GM18868 (cell line): Measurements from ENCODE around the gene VTN.

Experiments
- ATAC-seq: cut with Tn5 transposase; IDR thresholded peaks from one replicate; pipeline ENCODE4 v1.9.1; 2021; ENCODE audit warnings: mild to moderate bottlenecking, moderate library complexity; ENCODE audit not compliant: unreplicated experiment

The VTN gene

DNA sequence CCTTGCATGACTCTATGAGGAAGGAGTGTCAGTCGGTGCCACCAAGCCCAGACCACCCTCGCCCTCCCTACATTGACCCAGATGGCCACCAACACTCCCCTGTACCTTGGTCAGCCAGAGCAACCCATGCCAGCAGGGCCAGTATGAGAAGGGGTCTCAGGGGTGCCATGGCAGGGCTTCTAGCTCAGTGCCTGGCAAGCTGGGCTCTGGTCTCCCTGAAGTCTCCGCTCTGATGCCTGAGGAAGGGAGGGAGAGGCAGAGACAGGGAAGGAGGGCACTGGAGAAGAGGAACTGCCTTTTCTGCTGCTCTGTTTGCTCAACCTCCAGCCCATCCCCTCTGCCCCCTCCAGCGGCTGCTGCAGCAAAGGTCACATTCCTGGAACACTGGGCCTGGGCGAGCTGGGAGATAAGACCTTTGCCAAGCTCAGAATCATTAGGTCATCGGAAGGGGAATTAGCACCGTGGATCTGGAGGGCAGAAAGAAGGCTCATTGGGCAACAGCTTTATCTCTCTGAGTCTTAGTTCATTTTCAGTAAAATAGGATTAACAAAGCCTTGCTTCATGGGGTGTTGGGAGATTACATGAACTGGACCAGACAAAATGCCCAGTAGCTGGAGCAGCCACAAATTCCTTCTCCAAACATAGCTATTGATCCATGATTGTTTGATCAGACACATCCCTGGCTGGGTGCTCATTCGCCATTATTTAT lies at the start of gene VTN:
VTN (minus strand) TSS at position 273 of the 709 bp plus-strand sequence; CDS start at position 169, 104 bp downstream.
- ATAC-seq = no peak

GRCh38 chr17:28416703-28417311 lies 46.7 kb upstream of the VTN start:
- ATAC-seq = no peak

- ATAC-seq = no peak
Observed at GRCh38 chr17:28415886-28416285, 45.8 kb upstream of the VTN start.

GRCh38 chr17:28413804-28414203 lies 43.7 kb upstream of the VTN start:
- no peak for ATAC-seq

GRCh38 chr17:28412099-28412498 lies 42.0 kb upstream of the VTN start:
- ATAC-seq = no peak

- no peak for ATAC-seq
Observed at GRCh38 chr17:28407974-28408306, 37.8 kb upstream of the VTN start.

DNA sequence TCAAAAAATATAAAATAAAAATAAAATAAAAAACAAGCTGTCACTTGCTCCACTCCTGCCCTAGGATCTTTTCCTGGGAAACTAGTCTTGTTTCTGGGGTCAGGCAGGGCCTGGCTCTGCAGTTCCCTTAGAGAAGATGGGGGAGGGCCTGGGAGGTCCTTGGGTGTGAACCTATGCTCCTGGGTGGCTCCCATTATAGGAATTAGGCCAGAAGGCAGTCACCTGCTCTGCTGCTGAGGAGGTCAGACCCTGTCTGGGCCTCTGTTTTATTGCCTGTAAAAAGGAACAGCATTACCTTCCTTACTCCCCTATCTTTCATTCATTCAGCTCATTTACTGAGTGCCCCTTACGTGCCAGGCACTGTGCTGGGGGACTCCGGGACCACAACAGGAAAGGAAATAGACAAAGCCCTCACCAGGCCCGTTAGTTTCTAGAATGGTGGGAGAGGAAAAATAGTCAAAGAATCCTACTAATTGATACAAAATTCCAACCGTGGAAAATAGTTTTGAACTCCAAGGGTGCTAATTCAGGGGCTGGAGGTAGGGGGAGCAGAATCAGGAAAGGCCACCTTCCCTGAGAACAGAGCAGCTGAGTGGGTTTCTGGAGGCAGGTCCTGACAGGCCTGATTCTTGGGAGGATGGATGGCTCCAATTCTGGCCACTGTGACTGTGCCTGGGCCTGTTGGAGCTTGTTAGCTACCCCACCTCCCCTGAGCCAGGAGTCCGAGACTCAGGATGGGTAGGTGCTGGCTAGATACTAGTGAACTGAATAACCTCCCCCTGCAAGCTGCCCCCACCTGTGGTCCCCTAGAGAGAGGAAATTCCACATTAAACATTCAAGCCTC lies 37.2 kb upstream of the VTN start:
- ATAC-seq = no peak

DNA sequence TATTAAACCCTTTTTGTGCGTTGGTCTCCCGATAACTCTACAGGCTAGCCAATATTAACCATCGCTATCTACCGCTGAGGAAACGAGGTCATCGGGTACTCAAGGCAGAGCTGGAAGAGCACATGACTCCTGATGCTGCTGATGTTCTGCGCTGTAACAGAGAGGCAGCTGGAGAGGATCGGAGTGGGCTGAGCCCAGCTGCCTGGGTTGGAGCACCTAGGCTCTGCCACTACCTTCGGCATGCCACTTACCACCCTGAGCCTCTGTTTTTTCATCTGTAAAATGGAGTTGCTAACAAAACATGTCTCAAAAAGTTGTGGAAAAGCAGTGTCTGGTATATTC lies 36.3 kb upstream of the VTN start:
- no peak for ATAC-seq

DNA sequence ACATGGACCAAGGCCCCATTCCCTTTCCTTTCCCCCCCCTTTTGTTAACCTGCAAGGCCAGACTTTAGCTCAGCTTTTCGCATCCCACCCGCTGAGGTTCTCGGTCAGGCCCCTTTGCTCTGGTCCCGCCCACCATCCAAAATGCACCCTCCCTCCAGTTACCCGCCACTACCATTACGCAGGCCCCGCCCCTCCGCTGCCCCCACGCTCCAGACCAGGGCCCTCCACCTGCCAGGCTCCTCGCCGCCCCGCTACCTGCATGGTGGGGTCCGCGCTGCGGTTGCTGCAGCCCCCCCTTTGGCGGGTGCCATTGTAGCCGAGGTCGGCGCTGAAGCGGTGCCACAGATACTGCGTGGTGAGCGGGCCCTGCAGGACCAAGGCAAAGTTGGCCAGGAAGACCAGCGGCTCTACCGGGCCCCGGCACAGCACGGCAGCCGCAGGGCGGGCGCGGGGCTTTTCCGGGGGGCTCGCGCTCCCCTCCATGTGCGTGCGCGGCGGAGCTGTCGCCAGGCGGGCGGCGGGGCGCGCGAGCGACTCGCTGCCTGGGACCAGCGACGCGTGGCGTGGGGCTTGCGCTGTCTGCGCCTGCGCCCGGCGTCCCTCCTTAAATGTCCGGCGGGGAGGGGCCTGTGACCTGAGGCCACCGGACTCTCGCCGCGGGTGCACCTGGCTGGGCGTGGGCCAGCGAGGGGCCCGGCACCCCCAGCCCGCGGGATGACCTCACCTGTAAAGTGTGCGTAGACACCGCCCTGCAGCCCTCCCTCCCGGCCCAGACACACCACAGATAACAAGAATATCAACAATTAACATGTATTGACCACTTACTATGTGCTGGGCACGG lies 35.7 kb upstream of the VTN start, which contains the start of gene SLC46A1:
SLC46A1 (minus strand) TSS at position 581 of the 841 bp plus-strand sequence; CDS start at position 483, 98 bp downstream.
- peak; percentile 70 for ATAC-seq

DNA sequence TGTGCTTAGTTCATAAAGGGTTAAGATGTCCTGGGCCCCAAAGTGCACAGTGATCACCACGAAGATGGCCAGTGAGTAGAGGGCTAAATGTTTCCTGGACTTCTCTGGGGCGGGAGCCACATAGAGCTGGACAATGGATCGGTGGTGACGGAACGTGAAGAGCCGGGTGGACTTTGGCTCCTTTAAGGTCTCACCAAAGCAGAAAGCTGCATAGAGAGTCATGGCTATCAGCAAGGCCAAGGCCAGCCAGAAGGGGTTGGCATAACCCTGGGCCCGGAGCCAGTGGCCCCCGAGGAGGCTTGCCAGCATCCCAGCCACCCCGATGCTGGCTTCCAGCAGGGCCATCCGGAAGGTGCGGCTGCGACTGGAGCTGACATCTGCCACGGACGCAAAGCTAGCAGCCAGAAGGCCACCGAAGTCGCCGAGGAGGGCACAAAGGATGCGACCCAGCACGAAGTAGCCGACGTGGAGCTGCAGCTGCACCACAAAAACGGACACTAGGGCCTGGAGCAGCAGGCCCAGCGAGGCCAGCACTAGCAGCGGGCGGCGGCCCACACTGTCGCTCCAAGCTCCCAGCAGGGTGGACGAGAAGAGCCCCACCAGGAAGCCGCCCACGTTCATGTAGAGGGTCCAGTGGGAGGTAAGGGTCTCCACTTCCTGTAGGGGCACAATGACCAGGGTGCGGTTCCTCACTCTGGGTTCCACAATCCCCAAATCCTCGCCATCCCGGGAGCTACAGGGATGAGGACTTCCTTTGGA lies 34.9 kb upstream of the VTN start:
- no peak for ATAC-seq

- ATAC-seq = no peak
Observed at GRCh38 chr17:28404461-28404811, 34.3 kb upstream of the VTN start.

- no peak for ATAC-seq
Observed at GRCh38 chr17:28404007-28404406, 33.9 kb upstream of the VTN start.

- ATAC-seq = no peak
Observed at GRCh38 chr17:28402844-28403243, 32.7 kb upstream of the VTN start.

DNA sequence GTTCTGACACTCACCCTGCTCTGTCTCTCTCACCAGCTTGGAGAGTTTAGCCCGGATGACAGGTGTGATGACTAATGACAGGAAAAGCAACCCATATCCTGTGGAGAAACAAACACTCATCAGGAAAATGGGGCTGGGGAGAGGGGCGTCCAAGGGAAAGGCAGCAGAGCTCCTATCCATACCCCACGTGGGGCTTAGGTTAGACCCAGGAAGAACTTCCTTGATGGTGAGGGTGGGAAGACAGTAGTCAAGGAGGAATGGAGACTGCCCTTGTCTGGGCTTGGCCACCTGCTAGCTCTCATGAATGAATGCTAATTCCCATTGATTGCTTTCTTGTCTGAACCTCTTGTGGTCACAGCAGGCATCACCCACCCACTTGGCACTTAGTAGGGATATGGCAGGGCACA lies 32.1 kb upstream of the VTN start:
- no peak for ATAC-seq

GRCh38 chr17:28399808-28400207 lies 29.7 kb upstream of the VTN start:
- no peak for ATAC-seq

DNA sequence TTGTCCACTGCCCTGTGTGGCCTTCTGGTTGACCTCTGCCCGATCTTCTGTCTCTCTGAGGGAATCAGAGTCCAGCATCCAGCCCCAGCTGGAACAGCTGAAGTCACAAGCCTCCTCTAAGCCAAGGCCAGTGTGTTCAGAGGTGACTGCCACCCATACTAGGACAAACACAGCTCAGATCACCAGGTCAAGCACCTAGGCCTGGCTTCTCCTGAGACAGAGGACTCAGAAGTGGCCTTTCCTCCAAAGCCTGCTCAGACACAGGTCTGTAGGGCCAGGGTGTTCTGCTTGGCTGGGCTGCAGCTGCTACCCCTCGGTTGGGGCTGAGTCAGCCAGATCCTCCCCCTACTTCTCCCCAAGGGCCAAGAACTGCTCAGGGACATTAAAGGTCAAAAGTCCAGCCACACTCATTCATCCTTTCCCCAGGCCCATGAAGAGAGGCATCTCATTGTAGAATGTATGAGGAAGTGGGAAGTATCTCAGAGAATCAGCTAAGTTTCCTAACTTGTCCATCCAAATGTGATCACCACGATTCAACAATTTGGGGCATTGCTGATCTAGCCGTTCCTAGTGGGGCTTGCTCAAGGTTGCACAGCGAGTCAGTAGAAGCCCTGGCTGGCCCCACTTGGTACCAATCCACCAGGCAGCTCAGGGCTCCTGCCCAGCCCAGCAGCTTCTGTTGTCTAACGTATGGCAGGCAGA lies 28.3 kb upstream of the VTN start:
- ATAC-seq = no peak

DNA sequence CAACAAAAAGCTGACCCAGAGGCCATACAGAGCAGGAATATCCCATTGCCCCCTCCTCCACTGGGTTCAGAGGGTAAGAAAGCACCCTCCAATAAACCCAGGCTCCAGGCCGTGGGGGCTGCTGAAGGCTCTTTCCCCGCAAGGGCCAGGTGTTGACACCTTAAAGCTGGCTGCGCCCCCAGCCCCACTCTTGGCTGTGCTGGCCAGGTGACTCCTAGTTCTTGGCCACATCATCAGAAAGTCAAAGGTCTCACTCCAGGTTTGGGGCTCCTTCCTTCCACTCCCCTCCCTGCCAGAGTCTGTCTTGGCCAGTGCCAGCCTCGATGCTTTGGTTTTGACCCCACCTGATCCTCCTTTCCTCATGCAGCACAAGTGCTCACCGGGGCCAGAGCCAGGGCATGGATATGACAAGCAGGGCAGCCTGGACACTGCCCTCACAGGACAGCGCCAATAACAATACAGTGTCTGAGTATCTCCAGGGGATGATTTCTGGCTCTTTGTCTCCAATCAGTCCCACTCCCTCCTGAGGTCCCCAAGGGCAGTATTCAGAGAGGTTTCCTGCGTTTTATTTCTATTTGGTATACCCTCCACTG lies 27.7 kb upstream of the VTN start:
- ATAC-seq = no peak

DNA sequence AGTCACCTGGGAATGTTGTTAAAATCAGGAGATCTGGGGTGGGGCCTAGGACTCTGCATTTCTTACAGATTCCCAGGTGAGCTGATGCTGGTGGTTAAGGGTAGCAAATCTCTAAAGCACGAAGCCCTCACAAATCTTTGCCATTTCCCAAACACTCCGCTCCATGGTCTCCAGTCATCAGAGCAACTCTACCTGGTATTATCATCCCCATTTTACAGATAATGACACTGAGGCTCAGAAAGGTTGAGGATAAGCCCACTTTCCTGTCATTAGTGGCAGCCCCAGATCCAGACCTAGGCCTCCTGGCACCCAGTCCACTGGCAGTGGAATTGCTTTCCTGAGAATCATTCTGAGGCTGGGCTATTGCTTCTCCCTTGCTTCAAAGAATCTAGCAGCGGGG lies 27.2 kb upstream of the VTN start:
- no peak for ATAC-seq

DNA sequence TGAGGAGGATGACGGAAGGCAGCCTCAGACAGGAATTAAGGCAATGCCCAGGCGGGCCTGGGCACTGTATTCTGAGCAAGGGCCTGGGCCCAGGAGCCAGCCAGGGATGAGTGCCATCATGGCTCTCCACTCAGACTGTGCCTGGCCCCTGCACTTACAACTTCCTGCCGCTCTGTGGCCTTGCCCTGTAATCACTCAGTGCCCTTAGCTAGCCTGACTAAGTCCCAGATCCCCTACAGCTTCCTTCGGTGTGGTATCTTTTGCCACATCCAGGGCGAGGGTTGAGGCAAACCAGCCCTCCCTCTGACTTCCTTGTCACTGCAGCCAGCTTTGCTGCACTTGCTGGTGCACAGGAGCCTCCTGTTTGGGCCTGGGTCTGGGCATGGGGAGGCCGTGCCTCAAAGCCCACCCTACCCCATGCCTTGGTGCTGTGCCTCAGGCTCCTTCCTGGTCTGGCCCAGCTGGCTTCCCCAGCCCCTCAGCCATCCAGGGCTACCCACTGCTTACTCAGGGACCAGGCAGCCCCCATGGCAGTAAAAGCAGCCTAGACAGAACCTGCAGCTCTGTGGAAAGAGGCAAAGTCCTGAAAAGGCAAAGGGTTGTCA lies 26.6 kb upstream of the VTN start:
- no peak for ATAC-seq
